Naive B cell (primary cell): Measurements from ENCODE around the gene SCGB1A1. TPM values are rescaled to one million over a fixed set of nuclear protein-coding genes. Genes with fewer than 3 reads are reported as not detected.

Experiments
- ATAC-seq, 2 donors: fragments of 150-1000 bp; cut with Tn5 transposase; 2 replicates each; pipeline ENCODE4 v1.10.0; 2021; ENCODE audit warnings: low read depth in 2 of 2, mild to moderate bottlenecking in 2 of 2, moderate library complexity in 2 of 2
- DNase-seq: peaks from one replicate; pipeline ENCODE4 v3.0.0; 2022
- H3K27ac Mint-ChIP-seq, 6 donors: one replicate each; pipeline ENCODE4 v1.8.0; 2020 to 2022; ENCODE audit warnings: mild to moderate bottlenecking in 6 of 6, mixed read lengths in 6 of 6, moderate library complexity in 5 of 6, inconsistent platforms in 2 of 6
- H3K27me3 Mint-ChIP-seq, 3 donors: one replicate each; pipeline ENCODE4 v1.8.0; 2021 to 2022; ENCODE audit warnings: mixed read lengths in 3 of 3, mild to moderate bottlenecking in 1 of 3
- H3K36me3 Mint-ChIP-seq, 2 donors: one replicate each; pipeline ENCODE4 v1.8.0; 2020 to 2022; ENCODE audit warnings: mixed read lengths in 2 of 2, inconsistent platforms in 1 of 2, mild to moderate bottlenecking in 1 of 2
- H3K4me1 Mint-ChIP-seq, 3 donors: one replicate each; pipeline ENCODE4 v1.8.0; 2020 to 2022; ENCODE audit warnings: mixed read lengths in 3 of 3, inconsistent platforms in 1 of 3, mild to moderate bottlenecking in 1 of 3, moderate library complexity in 1 of 3
- H3K4me3 Mint-ChIP-seq, 8 donors: one replicate each; pipeline ENCODE4 v1.8.0; 2020 to 2022; ENCODE audit warnings: mild to moderate bottlenecking in 8 of 8, mixed read lengths in 8 of 8, moderate library complexity in 8 of 8, inconsistent platforms in 2 of 8
- H3K9me3 Mint-ChIP-seq, 7 donors: one replicate each; pipeline ENCODE4 v1.8.0; 2020 to 2022; ENCODE audit warnings: mixed read lengths in 7 of 7, mild to moderate bottlenecking in 5 of 7, inconsistent platforms in 2 of 7, moderate library complexity in 1 of 7
- polyA plus RNA-seq, 6 donors: library from polyadenylated mRNA; unstranded; fragments of 300-500 nt; fragmentation: Illumina TruSeq; gene quantifications; one replicate each; pipeline ENCODE4 v1.2.3, GENCODE V29; 2021; ENCODE audit warnings: low read depth in 6 of 6

SCGB1A1 gene
- polyA plus RNA-seq, 6 donors from 2014 or later = not detected

DNA sequence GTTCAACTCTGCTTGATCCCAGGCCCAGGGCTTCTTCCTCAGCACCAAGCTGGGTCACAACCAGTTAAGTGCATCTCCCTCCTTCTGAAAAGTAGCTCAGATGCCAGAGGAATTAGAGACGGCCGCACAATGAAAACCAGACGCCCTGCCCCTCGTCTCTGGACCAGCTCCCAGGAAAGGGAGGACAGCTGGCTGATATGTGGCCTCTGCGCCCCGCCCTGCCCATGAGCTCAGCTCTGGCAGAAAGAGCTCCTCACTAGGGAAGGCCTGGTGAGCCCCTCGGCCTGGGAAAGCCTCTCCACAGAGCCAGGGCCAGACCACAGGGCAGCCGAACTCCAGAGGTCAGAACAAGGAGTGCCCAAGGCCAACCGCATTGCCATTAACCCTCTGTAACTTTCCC lies 18.1 kb upstream of the SCGB1A1 start:
- Mint-ChIP-seq H3K4me1 (peaks cover 9 to 12% (median 12%) of the 10 kb centered on the region in 3 donors), H3K27me3 (peaks cover 5 to 15% (median 15%) of the 10 kb centered on the region in 3 donors), H3K4me3 (no peak overlapping the region), H3K9me3 (no peaks in the 10 kb centered on the region), H3K36me3 (no peaks in the 10 kb centered on the region), H3K27ac (no peak overlapping the region)
- DNase-seq (no peak), ATAC-seq (no peak)

DNA sequence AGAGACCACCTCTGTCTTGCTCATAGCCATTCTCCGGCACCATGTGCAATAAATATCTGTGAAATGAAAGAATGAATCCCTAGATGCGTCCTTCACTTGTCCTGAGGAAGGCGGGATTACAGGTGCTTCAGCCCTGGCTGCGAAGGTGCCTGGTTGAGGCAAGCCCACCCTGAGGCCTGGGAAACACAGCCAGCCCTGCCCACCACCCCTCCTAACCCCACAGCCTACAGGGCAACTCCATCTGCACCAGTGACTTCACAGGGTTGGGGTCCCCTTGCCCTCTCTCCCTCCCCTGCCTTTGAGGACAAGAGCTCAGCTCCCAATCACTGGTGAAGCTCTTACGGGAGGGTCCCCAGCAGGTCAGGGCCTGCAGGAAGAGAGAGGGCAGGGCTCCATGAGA lies 17.5 kb upstream of the SCGB1A1 start:
- Mint-ChIP-seq H3K27ac (no peak overlapping the region), H3K27me3 (peaks cover 5 to 15% (median 15%) of the 10 kb centered on the region in 3 donors), H3K9me3 (no peaks in the 10 kb centered on the region), H3K36me3 (no peaks in the 10 kb centered on the region), H3K4me3 (no peak overlapping the region), H3K4me1 (peaks cover 9 to 12% (median 12%) of the 10 kb centered on the region in 3 donors)
- ATAC-seq (no peak), DNase-seq (no peak)

DNA sequence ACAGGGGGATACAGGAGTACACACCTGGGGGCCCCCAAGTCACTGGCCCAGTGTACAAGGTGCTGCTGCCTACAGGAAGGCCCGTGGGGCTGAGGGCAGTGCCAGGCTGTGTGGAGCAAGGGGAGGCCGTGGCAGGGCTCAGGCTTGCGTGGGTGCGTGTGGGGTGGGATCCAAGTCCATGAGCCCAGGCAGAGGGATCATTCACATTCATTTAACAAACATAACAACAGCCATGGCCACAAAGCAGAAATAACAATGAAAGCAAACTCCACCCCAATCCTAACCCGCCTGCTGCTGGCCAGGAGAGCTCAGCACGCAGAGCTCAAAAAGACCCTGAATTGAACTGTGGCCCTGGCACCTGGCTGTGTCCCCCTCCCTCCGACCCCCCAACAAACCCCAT lies 17.0 kb upstream of the SCGB1A1 start:
- H3K4me1 Mint-ChIP-seq = peaks cover 9 to 12% (median 12%) of the 10 kb centered on the region in 3 donors
- H3K27me3 Mint-ChIP-seq = peaks cover 5 to 15% (median 15%) of the 10 kb centered on the region in 3 donors
- DNase-seq (no peak), ATAC-seq (no peak)
- H3K4me3 Mint-ChIP-seq = peak overlapping the region in 2 of 8 donors; percentile 29 to 84
- H3K9me3 Mint-ChIP-seq = no peaks in the 10 kb centered on the region
- H3K27ac Mint-ChIP-seq = peak overlapping the region in 2 of 6 donors; percentile 41 to 91
- no peaks in the 10 kb centered on the region for H3K36me3 Mint-ChIP-seq

DNA sequence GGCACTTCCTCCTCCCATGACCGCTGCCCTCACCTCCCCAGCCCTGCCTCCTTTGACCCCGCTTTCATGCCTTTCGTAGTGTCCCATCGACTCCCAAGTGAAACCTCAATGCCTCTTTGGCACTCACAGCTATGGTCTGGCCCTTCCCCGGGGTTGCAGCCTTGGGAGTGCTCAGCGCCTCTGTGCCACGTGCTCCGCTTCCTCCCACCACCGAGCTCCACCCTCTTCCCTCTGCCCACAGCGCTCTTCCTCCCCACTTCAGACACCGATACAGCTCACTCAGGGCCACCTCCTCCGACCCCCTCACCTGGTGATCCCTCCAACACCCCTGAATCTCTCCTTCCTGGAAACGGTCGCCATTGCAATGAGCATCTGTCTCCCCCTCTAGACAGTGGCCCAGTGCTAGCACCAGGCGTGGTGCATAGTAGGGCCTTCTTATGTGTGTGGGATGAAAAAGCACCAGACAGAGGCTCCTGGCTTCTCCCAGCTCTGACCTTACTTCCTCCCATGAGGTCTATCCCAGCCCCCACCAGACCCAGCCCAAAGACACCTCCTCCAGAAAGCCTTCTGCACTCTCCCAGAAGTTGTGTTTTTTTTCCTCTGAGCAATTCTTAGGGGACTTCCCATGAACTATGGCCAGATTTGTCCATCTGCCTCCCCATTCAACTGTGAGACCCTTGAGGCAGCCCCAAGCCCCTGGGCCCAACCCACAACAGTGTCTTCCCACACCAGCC lies 16.4 kb upstream of the SCGB1A1 start:
- peak in 1 of 2 donors; percentile 25 for ATAC-seq
- peaks cover 5 to 15% (median 15%) of the 10 kb centered on the region in 3 donors for H3K27me3 Mint-ChIP-seq
- H3K9me3 Mint-ChIP-seq = no peaks in the 10 kb centered on the region
- no peaks in the 10 kb centered on the region for H3K36me3 Mint-ChIP-seq
- peak overlapping the region in 5 of 8 donors; percentile 8 to 84 (median 47) for H3K4me3 Mint-ChIP-seq
- H3K4me1 Mint-ChIP-seq = peaks cover 9 to 12% (median 12%) of the 10 kb centered on the region in 3 donors
- H3K27ac Mint-ChIP-seq = peak overlapping the region; percentile 40 to 91 (median 52)
- no peak for DNase-seq

DNA sequence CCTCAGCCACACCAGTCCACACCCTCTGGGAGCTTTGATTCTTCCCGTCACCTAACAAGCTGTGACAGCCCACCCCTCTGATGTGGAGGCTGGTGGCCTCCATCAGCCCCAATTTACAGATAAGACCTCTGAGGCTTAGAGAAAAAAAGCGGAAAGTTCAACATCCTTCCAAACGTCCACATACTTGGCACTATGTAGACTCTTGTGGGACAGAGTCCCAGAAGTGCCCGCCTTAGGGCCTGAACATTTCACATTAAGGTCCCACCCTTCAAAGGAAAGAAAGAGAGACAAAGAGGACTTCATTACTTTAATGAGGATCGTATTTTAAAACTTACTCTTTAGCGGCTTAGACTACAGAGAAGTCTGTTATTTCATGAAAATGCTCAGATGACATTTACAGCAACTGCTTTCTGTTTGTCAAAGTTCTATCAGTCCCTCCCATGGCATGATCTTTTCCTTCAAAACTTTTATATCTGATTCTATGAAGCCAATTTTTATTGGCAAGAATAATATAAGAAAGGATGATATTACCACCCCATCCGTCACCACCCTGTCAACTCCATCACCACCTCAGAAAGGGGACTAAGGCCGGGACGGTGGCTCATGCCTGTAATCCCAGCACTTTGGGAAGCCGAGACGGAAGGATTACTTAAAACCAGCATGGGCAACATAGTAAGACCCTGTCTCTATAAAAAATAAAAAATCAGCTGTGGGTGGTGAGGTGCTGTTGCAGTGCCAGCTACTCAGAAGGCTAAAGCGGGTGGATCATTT lies 15.7 kb upstream of the SCGB1A1 start:
- peaks cover 9 to 12% (median 12%) of the 10 kb centered on the region in 3 donors for H3K4me1 Mint-ChIP-seq
- H3K36me3 Mint-ChIP-seq = no peaks in the 10 kb centered on the region
- H3K4me3 Mint-ChIP-seq = peak overlapping the region in 5 of 8 donors; percentile 8 to 76 (median 42)
- H3K9me3 Mint-ChIP-seq = no peaks in the 10 kb centered on the region
- no peak for ATAC-seq
- peak overlapping the region in 3 of 6 donors; percentile 40 to 80 (median 41) for H3K27ac Mint-ChIP-seq
- no peak for DNase-seq
- peaks cover 5 to 14% (median 13%) of the 10 kb centered on the region in 3 donors for H3K27me3 Mint-ChIP-seq

DNA sequence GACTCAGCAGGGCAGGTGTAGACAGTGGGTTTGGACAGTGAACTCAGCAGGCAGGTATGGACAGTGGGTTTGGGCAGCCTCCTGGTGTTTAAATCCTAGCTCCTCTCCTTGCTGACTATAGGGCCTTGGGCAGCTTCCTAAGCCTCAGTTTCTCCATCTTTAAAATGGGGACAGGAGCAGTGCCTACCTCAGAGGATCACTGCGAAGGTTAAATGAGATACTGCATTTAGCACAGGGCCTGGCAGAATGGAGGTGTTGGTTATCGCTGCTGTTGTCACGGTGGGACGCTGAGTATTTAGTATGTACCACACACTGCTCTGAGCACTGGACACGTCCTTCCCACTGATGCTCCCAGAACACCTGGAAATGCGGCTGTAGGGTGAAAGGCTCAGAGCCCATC lies 14.4 kb upstream of the SCGB1A1 start:
- ATAC-seq = no peak
- Mint-ChIP-seq H3K36me3 (no peaks in the 10 kb centered on the region), H3K9me3 (no peaks in the 10 kb centered on the region), H3K27me3 (peaks cover under 1 to 5% (median 1%) of the 10 kb centered on the region in 3 donors), H3K4me1 (peaks cover 9 to 12% (median 12%) of the 10 kb centered on the region in 3 donors), H3K27ac (peak overlapping the region in 1 of 6 donors; percentile 72), H3K4me3 (no peak overlapping the region)
- no peak for DNase-seq

DNA sequence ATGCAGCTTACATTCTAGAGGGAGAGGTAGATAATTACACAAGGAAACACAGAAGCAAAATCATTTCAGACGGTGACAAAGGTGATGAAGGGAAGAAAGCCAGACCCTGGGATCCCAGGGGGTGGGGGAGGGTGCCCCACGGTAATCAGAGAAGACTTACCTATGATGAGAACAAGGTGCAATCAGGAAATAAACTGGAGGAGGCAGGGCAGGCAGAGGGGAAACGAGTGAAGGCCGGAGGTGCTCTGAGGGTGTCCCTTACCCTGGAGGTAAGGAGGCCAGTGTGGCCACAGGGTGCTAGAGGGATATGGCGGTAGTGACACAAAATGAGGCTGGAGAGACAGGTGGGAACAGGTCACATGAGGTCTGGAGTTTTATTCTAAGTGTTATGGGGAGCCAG lies 13.9 kb upstream of the SCGB1A1 start:
- no peaks in the 10 kb centered on the region for H3K9me3 Mint-ChIP-seq
- peaks cover 9 to 12% (median 12%) of the 10 kb centered on the region in 3 donors for H3K4me1 Mint-ChIP-seq
- H3K27ac Mint-ChIP-seq = peak overlapping the region in 2 of 6 donors; percentile 51 to 88
- DNase-seq (no peak), ATAC-seq (no peak)
- H3K36me3 Mint-ChIP-seq = no peaks in the 10 kb centered on the region
- H3K27me3 Mint-ChIP-seq = peaks cover 0 to 5% (median 0%) of the 10 kb centered on the region in 3 donors
- H3K4me3 Mint-ChIP-seq = no peak overlapping the region

DNA sequence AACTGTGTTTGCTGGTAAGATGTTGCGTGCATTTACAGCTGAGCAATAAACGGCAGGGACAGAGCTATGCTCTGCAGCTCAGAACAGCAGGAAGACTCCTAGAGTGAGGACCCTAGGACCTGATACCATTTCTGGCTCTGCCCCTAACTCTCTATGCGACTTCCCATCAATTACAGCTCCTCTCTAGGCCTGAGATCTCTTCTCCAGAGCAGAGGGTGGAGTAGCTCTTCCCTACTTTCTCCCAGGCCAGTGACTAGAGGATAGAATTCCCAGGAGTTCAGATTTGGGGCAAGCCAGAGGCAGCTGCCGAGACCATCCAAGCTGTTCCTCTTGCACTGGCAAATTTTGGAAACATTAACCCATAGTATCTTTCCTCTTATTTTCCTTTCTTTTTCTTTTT lies 12.8 kb upstream of the SCGB1A1 start:
- no peaks in the 10 kb centered on the region for H3K9me3 Mint-ChIP-seq
- DNase-seq (no peak), ATAC-seq (no peak)
- H3K27ac Mint-ChIP-seq = no peak overlapping the region
- peaks cover 0 to 5% (median 0%) of the 10 kb centered on the region in 3 donors for H3K27me3 Mint-ChIP-seq
- H3K4me1 Mint-ChIP-seq = peaks cover 9 to 12% (median 12%) of the 10 kb centered on the region in 3 donors
- no peaks in the 10 kb centered on the region for H3K36me3 Mint-ChIP-seq
- H3K4me3 Mint-ChIP-seq = no peak overlapping the region

DNA sequence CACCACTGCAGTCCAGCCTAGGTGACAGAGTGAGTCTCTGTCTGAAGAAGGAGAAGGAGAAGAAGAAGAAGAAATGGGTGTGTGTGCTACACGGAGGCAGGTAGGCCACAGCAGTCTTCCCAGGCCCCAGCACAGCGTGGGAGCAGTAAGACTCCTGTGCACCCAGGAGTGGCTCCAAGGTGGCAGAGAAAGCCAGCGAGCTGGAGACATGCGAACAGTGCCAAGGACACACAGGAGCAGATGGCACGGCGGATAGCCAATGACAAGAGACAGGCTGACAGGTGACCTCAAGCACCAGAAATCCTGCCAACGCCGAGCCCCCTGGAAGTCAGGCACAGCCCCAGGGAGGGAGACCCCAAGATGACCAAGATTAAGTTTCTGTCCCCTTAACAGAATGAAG lies 9.0 kb upstream of the SCGB1A1 start:
- Mint-ChIP-seq H3K27me3 (peaks cover 0 to 3% (median 0%) of the 10 kb centered on the region in 3 donors), H3K4me3 (no peak overlapping the region), H3K27ac (peak overlapping the region in 1 of 6 donors; percentile 73), H3K36me3 (no peaks in the 10 kb centered on the region), H3K4me1 (no peaks in the 10 kb centered on the region), H3K9me3 (no peaks in the 10 kb centered on the region)
- no peak for ATAC-seq
- DNase-seq = no peak

DNA sequence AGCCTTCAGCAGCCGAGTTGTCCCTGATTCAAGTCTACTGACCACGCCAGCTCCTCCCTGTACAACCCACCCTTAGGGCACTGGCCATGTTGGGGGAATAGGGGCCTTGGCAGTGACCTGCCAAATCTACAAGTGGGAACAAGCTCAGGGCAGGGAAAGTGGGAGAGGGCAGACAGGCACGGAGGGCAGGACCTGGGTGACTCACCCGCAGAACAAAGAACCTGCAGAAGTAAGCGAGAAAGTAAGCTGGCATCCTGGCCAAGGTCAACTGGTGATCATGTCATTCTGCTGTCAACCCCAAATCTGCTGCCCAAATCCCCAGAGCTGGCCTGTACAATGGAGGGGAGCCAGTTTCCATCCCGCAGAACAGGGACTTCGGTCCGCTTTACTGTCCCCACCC lies 7.9 kb upstream of the SCGB1A1 start:
- Mint-ChIP-seq H3K4me1 (no peaks in the 10 kb centered on the region), H3K9me3 (no peaks in the 10 kb centered on the region), H3K27me3 (peaks cover 0 to 8% (median 0%) of the 10 kb centered on the region in 3 donors), H3K4me3 (no peak overlapping the region), H3K27ac (no peak overlapping the region), H3K36me3 (no peaks in the 10 kb centered on the region)
- ATAC-seq (no peak), DNase-seq (no peak)

DNA sequence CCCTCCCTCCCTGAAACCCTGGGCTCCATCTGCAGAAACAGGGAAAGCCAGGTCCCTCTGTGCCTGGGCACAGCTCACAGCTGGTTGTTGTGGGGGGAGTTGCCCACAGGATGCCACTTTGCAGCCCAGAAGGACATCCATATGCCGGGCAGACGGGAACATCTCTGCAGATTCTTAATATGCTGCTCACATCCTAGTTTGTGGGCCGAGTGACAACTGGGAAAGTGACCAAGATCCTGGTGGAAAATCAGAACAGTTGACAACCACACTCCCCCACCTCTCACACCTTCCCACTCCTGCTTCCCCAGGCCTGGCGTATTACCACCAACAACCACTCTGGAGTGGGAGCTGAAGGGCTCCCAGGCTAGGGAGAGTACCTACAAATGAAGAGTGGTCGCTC lies 7.3 kb upstream of the SCGB1A1 start:
- H3K27ac Mint-ChIP-seq = no peak overlapping the region
- no peaks in the 10 kb centered on the region for H3K9me3 Mint-ChIP-seq
- H3K4me3 Mint-ChIP-seq = no peak overlapping the region
- H3K4me1 Mint-ChIP-seq = no peaks in the 10 kb centered on the region
- DNase-seq (no peak), ATAC-seq (no peak)
- H3K36me3 Mint-ChIP-seq = no peaks in the 10 kb centered on the region
- H3K27me3 Mint-ChIP-seq = peaks cover 0 to 8% (median 0%) of the 10 kb centered on the region in 3 donors

DNA sequence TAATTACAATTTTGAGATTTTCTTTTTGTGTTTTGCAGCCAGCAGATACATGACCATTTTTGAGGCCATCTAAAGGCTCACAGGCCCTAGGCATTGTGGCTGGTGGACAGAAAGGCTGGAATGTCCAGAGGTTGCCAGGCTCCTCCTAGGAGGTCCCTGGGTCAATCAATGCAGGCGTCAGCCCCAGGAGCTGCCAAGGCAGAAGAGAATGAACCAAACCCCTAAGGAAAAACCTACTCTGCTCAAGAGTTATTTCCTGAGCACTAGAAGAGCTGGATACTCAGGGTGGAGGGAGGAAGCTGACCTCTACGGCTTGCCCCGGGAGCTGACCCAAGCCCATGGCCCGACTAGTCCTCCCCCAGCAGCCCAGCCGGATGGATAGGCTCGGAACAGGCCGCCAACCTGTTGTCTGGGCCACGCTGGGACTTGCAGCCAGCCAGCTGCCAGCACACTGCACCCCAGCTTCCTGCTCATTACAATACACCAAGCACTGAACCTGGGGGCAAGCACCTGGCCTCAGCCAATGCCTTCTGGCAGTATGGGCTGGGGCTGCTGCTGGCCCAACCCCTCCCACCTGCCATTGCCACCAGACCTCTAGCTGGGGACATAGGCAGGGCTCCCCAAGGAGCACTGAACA lies 5.7 kb upstream of the SCGB1A1 start:
- ATAC-seq = no peak

DNA sequence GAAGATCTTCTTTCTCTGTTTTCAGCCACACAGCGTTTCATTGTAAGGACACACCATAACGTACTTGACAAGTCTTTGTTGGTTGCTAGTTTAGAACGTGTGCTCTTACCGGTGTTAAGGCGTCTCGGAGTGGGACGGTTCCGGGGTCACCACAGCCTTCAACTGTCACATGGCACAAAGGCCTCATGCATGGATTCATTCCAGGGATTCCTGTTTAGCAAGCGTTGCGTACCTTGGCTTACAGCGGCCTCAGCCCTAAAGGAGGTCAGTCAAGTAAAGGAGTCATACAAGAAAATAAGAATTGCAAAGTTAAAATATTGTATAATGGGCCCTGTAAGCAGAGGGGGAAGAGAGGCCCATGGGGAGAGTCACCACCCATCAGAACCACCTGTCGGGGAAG lies 2.2 kb upstream of the SCGB1A1 start:
- no peaks in the 10 kb centered on the region for H3K9me3 Mint-ChIP-seq
- H3K4me1 Mint-ChIP-seq = no peaks in the 10 kb centered on the region
- H3K27me3 Mint-ChIP-seq = peaks cover 0 to 8% (median 6%) of the 10 kb centered on the region in 3 donors
- ATAC-seq = no peak
- no peak overlapping the region for H3K4me3 Mint-ChIP-seq
- DNase-seq = no peak
- H3K27ac Mint-ChIP-seq = peak overlapping the region in 1 of 6 donors; percentile 80
- H3K36me3 Mint-ChIP-seq = no peaks in the 10 kb centered on the region

More for the DNA sequence above, 5.7 kb upstream of the SCGB1A1 start:
- Mint-ChIP-seq H3K4me1 (no peaks in the 10 kb centered on the region), H3K9me3 (no peaks in the 10 kb centered on the region), H3K27me3 (peaks cover 0 to 8% (median 5%) of the 10 kb centered on the region in 3 donors), H3K36me3 (no peaks in the 10 kb centered on the region), H3K4me3 (no peak overlapping the region), H3K27ac (no peak overlapping the region)
- no peak for DNase-seq
